GM10248 (cell line): ENCODE data around the gene PKD1.

Experiments
- CTCF ChIA-PET: fragments of 300-600 bp; sonication (Branson Sonifier 250); formaldehyde crosslinking; extraction: SDS; loops from one replicate; lab custom pipeline; 2021; ENCODE audit warnings: antibody characterized with exemption; lab: Yijun Ruan, JAX
- POLR2A ChIA-PET: fragments of 350-650 bp; sonication (Branson Sonifier 250); formaldehyde crosslinking; extraction: SDS; loops from one replicate; lab custom pipeline; 2020; ENCODE audit warnings: antibody characterized with exemption; lab: Yijun Ruan, JAX
- DNase-seq: peaks from one replicate; pipeline ENCODE4 v3.0.0; 2012; ENCODE audit errors: extremely low spot score
- CTCF ChIP-seq: IDR thresholded peaks from 2 replicates; pipeline ENCODE4 v1.5.1; 2012; ENCODE audit warnings: mild to moderate bottlenecking, low read depth; ENCODE audit errors: extremely low read depth, missing control alignments, control extremely low read depth

PKD1 gene

GRCh38 chr16:2180461-2180860 lies 44.8 kb upstream of the PKD1 start:
- ChIA-PET CTCF (interaction anchor here (1.1 kb wide), 1 partner anchor 71 kb away, joined by 3 read pairs; the partner anchor contains the start of gene ECI1), POLR2A (no interaction called here)
- DNase-seq = no peak
- TF ChIP-seq CTCF = no peak

GRCh38 chr16:2179576-2179975 lies 43.9 kb upstream of the PKD1 start:
- no peak for DNase-seq
- no peak for TF ChIP-seq CTCF
- CTCF ChIA-PET = no interaction called here
- POLR2A ChIA-PET = interaction anchor here (0.6 kb wide), 1 partner anchor 25 kb away, joined by 3 read pairs; no protein-coding TSS in a partner anchor

GRCh38 chr16:2179107-2179501 lies 43.4 kb upstream of the PKD1 start:
- TF ChIP-seq CTCF = no peak
- ChIA-PET POLR2A (no interaction called here), CTCF (no interaction called here)
- DNase-seq = no peak

- POLR2A ChIA-PET = no interaction called here
- CTCF ChIA-PET = interaction anchor here (0.8 kb wide), 1 partner anchor 11 kb away, joined by 3 read pairs; no protein-coding TSS in a partner anchor
- no peak for TF ChIP-seq CTCF
- DNase-seq = no peak
Measured at GRCh38 chr16:2178321-2179106, 42.8 kb upstream of the PKD1 start.

GRCh38 chr16:2177561-2177960 lies 41.9 kb upstream of the PKD1 start:
- CTCF ChIA-PET = interaction anchor here (0.8 kb wide), 1 partner anchor 10 kb away, joined by 3 read pairs; no protein-coding TSS in a partner anchor
- TF ChIP-seq CTCF = no peak
- no peak for DNase-seq
- POLR2A ChIA-PET = interaction anchor here (0.9 kb wide), 1 partner anchor 22 kb away, joined by 4 read pairs; the partner anchor contains the start of gene TRAF7

- POLR2A ChIA-PET = interaction anchor here (0.9 kb wide), 1 partner anchor 22 kb away, joined by 4 read pairs; the partner anchor contains the start of gene TRAF7
- no peak for DNase-seq
- CTCF ChIA-PET = no interaction called here
- no peak for TF ChIP-seq CTCF
Measured at GRCh38 chr16:2177101-2177500, 41.4 kb upstream of the PKD1 start.
